GM21423 (cell line): ENCODE data around the gene E2F4.

Experiments used
- ATAC-seq: cut with Tn5 transposase; IDR thresholded peaks from one replicate; pipeline ENCODE4 v1.9.1; 2021; ENCODE audit warnings: mild to moderate bottlenecking, moderate library complexity; ENCODE audit not compliant: unreplicated experiment

The E2F4 gene

DNA sequence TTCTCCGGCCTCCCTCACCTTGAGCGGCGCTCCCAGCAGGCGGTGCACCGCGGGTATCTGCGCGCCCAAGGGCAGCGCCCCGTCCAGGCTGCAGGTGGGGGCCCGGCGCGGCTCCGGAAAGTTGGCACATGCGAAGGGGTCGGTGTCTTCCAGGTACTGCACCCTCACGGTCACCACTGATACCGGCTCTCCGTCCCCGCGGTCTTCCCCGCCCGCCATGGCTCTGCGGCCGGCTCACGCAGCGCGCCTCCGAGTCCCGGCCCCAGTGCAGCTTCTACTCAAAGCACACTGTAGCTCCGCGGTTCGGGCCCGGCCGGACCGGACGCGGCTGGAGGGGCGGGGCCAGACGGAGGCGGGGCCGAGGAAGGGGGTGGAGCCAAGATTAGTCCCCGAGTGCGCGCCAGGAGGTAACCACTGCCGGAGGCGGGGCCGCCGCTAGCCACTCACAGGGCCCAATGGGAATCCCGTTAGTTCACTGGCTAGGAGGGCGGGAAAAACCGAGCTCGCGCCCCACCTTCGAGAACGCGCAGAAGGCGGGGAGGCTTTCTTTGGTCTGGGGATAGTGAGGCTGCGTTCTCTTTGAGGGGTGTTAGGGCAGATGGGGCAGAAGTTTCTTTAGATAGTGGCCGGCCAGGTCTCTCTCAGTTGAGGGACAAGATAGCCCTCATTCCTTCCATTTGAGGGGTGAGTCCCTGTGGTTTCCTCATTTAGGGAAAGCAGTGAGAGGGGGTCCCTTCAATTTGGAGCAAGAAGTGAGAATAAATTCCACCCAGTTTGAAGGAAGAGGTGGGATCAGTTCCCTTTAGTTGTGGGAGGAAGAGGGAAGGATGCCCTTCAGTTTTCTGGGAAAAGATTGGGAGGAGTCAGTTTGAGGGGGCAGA, 55.5 kb downstream of the E2F4 start, which contains the start of gene FHOD1:
Gene FHOD1, minus strand, starts transcription at position 290 of the 881 bp plus-strand sequence. Its CDS starts 71 bp downstream, at position 219.
- ATAC-seq, result peak; percentile 44

DNA sequence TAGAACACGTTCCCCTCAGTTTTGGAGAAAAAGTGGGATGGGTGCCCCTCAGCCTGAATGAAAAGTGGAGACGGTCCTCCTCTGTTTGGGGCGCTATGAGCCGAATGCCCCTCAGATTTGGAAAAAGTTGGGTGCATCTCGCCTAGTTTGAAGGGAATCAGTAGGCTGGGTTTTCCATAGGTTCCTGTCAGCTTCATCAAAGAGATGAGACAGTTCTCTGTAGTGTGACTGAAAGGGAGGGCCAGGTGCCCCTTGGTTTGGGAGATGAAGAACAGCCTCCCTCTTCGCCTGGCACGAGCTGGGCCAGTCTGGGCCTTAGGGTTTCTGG, 56.1 kb downstream of the E2F4 start:
- no peak for ATAC-seq
